Brain microvascular endothelial cell (primary cell): ENCODE data around the gene IPO13.

Experiments used
- DNase-seq: peaks from one replicate; pipeline ENCODE4 v3.0.0-alpha.2; 2020
- H3K27ac ChIP-seq: fragments of 250-450 bp; sonication (Bioruptor Pico); 2 replicates; pipeline ENCODE4 v1.5.1; 2020; ENCODE audit warnings: mild to moderate bottlenecking, moderate library complexity
- H3K27me3 ChIP-seq: fragments of 250-450 bp; sonication (Bioruptor Pico); replicated peaks from 2 replicates; pipeline ENCODE4 v1.5.1; 2020; ENCODE audit warnings: mild to moderate bottlenecking
- H3K36me3 ChIP-seq: fragments of 250-450 bp; sonication (Bioruptor Pico); replicated peaks from 2 replicates; pipeline ENCODE4 v1.5.1; 2020; ENCODE audit warnings: mild to moderate bottlenecking
- H3K4me3 ChIP-seq: 2 replicates; pipeline ENCODE4 v1.5.1; 2011; ENCODE audit warnings: low read depth, mild to moderate bottlenecking, control low read depth, low read length, moderate library complexity
- CTCF ChIP-seq: IDR thresholded peaks from 2 replicates; pipeline ENCODE4 v1.5.1; 2011; ENCODE audit warnings: low read depth, mild to moderate bottlenecking, moderate library complexity, low read length, control low read depth, inconsistent platforms; ENCODE audit errors: missing control alignments
- in situ Hi-C: cut with HindIII; loops from 2 replicates; pipeline ENCODE4 v1.10.0; 2017; ENCODE audit warnings: low sequenced_read_pairs, low pct_ligation_motif_present

IPO13 gene

DNA sequence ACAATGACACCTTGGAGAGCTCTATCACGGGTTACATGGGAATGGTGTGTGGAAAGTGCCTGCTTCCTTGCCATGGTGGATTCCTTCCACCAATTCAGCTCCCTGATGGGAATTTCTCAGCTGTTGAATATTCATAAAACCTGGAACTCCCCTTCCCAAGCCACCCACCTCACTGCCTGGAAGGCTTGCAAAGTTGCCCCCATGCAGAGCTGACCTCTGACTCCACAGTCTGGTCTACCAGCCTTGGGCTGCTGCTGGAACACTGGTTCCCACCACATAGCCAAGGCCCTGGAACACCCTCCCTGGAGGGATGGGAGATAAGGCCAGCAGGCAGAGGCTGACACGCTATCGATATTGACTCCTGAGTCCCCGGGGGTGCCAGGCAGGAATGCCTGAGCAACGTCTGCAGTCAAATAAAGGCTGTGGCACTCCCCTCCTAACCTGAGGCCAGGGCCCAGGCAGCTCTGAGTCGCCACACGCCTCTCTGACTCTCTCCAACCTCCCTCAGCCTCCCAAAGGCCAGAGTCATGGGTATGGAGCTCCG is 53.4 kb downstream of the IPO13 start:
- in situ Hi-C loops = no loop called here
- H3K4me3 ChIP-seq = no peak overlapping the region
- no peak overlapping the region for H3K27ac ChIP-seq
- no peak for TF ChIP-seq CTCF
- H3K27me3 ChIP-seq = no peaks in the 10 kb centered on the region
- DNase-seq = no peak
- no peaks in the 10 kb centered on the region for H3K36me3 ChIP-seq

DNA sequence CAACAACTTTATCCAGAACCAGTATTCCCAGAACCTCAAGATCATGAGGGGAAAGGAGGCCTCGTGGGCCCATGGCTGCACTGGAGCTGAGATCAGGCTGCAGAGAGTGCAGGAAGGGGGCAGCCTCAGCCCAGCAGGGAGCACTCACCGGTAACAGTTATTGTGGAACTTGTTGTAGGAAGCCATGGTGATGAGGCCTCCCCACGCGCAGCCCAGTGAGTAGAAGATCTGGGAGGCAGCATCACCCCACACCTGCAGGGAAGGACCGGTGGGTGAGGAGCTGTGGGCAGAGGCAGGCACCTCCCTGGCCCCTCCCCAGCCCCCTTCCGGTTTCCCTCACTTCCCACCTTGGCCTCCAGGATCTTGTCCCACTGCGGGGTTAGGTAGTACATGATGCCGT is 55.4 kb downstream of the IPO13 start:
- Histone ChIP-seq H3K36me3 (no peaks in the 10 kb centered on the region), H3K27me3 (no peaks in the 10 kb centered on the region), H3K4me3 (no peak overlapping the region), H3K27ac (no peak overlapping the region)
- TF ChIP-seq CTCF = no peak
- in situ Hi-C loops = no loop called here
- DNase-seq = no peak

DNA sequence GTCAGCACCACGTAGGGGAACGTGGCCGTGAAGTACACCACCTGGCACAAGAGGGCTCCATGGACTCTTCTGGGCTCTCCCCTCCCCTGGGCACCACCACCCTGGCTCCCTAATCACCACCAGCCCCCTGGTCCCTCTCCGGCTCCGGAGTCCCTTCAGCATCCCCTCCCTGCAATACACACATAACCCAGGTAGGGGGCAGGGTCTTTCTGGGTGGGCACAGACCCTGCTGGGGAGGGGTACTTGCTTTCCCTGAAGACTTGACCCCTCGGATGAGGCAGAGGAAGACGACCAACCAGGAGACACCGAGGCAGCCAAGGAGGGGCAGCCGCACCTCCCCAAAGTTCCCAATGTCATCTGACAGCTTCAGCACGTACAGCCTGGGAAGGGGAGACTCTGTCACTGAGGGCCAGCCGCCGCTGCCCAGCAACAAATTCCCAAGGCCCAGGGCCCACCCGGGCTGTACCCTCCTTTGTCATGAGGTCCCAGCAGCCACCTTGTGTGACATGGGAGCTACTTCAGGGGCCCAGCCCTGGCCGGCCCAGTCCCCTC is 55.9 kb downstream of the IPO13 start:
- H3K4me3 ChIP-seq = no peak overlapping the region
- no peaks in the 10 kb centered on the region for H3K36me3 ChIP-seq
- peak; percentile 57 for TF ChIP-seq CTCF
- in situ Hi-C loops = no loop called here
- no peak for DNase-seq
- H3K27ac ChIP-seq = no peak overlapping the region
- no peaks in the 10 kb centered on the region for H3K27me3 ChIP-seq

GRCh38 chr1:44008259-44008658 is 61.5 kb downstream of the IPO13 start:
- Histone ChIP-seq H3K27me3 (no peaks in the 10 kb centered on the region), H3K4me3 (no peak overlapping the region), H3K36me3 (no peaks in the 10 kb centered on the region), H3K27ac (no peak overlapping the region)
- in situ Hi-C loops = no loop called here
- no peak for DNase-seq
- no peak for TF ChIP-seq CTCF

DNA sequence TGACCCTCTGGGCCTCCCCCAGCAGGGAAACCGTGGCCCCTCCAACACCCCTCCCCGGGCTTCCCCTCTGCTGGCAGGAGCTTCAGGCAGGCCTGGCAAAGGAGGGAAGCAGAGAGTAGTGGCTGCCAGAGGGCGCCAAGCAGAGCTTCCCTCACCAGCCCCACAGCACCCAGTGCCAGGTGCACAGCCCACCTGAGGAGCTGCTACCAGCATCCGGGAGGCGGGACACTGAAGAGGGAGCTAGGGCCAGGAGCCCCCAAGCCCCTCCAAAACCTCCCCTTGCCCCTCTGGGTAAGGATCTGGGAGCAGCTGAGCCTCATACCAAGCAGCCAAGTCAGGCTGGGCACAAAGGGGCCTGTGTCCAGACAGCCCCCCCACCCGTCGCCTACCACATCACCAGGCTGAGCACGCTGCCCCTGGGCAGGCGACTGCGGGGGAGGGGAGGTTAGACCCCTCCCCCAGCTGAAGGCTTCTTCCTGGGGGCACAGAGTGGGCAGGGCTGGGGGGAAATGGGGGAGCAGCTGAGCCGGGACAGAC is 64.3 kb downstream of the IPO13 start:
- H3K27me3 ChIP-seq = no peaks in the 10 kb centered on the region
- no peak overlapping the region for H3K4me3 ChIP-seq
- in situ Hi-C loops = no loop called here
- no peak for DNase-seq
- no peak for TF ChIP-seq CTCF
- H3K36me3 ChIP-seq = no peaks in the 10 kb centered on the region
- H3K27ac ChIP-seq = no peak overlapping the region

- Histone ChIP-seq H3K36me3 (no peaks in the 10 kb centered on the region), H3K4me3 (no peak overlapping the region), H3K27me3 (no peaks in the 10 kb centered on the region), H3K27ac (no peak overlapping the region)
- in situ Hi-C loops = no loop called here
- TF ChIP-seq CTCF = no peak
- no peak for DNase-seq
Measured at GRCh38 chr1:44012404-44012803, 65.7 kb downstream of the IPO13 start.
